GM18873 (cell line): Measurements from ENCODE around the gene HOXB9.

ENCODE experiments used
- ATAC-seq: cut with Tn5 transposase; IDR thresholded peaks from one replicate; pipeline ENCODE4 v1.9.1; 2021; ENCODE audit warnings: mild to moderate bottlenecking, moderate library complexity, moderate number of reproducible peaks; ENCODE audit not compliant: unreplicated experiment, low FRiP score

Gene HOXB9

DNA sequence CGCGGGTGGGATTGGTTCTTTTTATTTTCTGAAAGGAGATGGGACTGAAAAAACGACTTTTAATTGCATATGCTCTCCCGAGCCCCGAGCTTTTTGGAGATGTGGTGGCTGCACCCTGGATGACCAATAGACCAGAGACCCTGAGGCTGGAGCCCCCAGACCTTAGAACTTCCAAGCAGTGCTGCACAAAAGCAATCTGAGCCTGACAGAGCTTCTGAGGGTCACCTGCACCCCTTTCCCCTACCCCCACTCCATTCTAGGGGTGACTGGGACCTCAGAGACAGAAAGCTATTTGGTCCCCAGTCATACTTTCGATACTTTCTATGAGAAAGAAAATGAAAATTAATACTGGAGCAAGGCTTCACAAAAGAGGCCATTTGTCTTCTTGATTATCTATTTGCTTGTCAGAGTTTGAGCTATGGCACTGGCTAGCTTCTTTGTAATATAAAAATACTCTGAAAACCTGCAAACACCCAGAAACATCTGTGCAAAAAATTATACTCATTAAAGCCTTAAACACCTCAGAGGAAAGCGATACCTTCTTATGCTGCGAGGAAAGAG, 51.6 kb downstream of the HOXB9 start:
- no peak for ATAC-seq

GRCh38 chr17:48571826-48572417, 54.2 kb downstream of the HOXB9 start:
- ATAC-seq, result no peak
